ENCODE results near the gene SRRM3. TPM values are rescaled to one million over a fixed set of nuclear protein-coding genes. Genes with fewer than 3 reads are reported as not detected.
"Not testable (repeated sequence)": the region's sequence is repeated elsewhere in the genome, so short reads cannot be mapped to it uniquely, and the experiment has no call there.

Gene SRRM3
- total and polyA plus RNA-seq, 9 of the 15 experiments (the other 6 are each of a cell fraction or from before 2014, with no cell fraction given): 0.04 to 0.91 (median 0.46) TPM; not detected in 2

DNA sequence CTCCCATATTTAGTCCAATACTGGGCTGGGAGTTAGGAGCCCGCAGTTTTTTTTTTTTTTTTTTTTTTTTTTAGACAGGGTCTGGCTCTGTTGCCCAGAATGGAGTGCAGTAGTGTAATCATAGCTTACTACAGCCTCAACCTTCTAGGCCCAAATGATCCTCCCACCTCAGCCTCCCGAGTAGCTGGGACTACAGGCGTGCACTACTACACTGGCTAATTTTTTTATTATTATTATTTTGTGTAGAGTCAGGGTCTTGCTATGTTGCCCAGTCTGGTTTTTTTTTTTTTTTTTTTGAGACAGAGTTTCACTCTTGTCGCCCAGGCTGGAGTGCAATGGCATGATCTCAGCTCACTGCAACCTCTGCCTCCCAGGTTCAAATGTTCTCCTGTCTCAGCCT is 13.7 kb downstream of the SRRM3 start:
- H2AFZ ChIP-seq (ENCODE audit: low read depth, low read length); H3K4me3 ChIP-seq; BruUV-seq (replicated peaks); FAIRE-seq; H3K9me3 ChIP-seq (replicated peaks; ENCODE audit: control insufficient read depth, insufficient read depth, low read depth, low read length); intact Hi-C loops (cut with micrococcal nuclease); CTCF ChIA-PET (ENCODE audit: low intra/inter-chr PET ratio); H3K4me2 ChIP-seq (ENCODE audit: insufficient read depth, low read length); in situ Hi-C loops (cut with MboI); H4K20me1 ChIP-seq (replicated peaks; ENCODE audit: control insufficient read depth, insufficient read depth, low read length); H3K4me1 ChIP-seq (replicated peaks in 1 of 2; ENCODE audit: control insufficient read depth in 2 of 2, insufficient read depth in 2 of 2, low read length in 2 of 2); POLR2A ChIA-PET; H3K9me1 ChIP-seq (ENCODE audit: control insufficient read depth, insufficient read depth, low read length); H3K9ac ChIP-seq (ENCODE audit: insufficient read depth in 1 of 2, low read depth in 2 of 2, low read length in 2 of 2); H3K27ac ChIP-seq (ENCODE audit: extremely low read depth, low read depth, low read length); H3K36me3 ChIP-seq (ENCODE audit: control insufficient read depth, insufficient read depth, low read length); H3K79me2 ChIP-seq (ENCODE audit: control insufficient read depth, insufficient read depth, low read length); DNase-seq (ENCODE audit: extremely low read depth in 1 of 4, low spot score in 3 of 4); ATAC-seq: not testable (repeated sequence)
- peaks cover 10 to 72% of the 10 kb centered on the region in 2 experiments; a peak in 4 of 5 replicates for H3K27me3 ChIP-seq (ENCODE audit: control insufficient read depth in 2 of 2, insufficient read depth in 2 of 2, low read length in 2 of 2)
- 0% methylated on average over 3 of the region's 4 CpGs for WGBS (ENCODE audit: insufficient coverage, low coverage, missing lambda C conversion rate)
- TF ChIP-seq ZNF384 (IDR thresholded peaks at IDR 0.05; ENCODE audit: low read depth, low read length): peak; percentile 23; the same call in 1 of the 2 replicates
- TF ChIP-seq RBM25 (IDR thresholded peaks at IDR 0.05; ENCODE audit: low read depth, low read length, severe bottlenecking): peak; percentile 22
- peak; percentile 80 for TF ChIP-seq ZNF121 (CRISPR knock-in tag; conservative IDR thresholded peaks at IDR 0.05)

DNA sequence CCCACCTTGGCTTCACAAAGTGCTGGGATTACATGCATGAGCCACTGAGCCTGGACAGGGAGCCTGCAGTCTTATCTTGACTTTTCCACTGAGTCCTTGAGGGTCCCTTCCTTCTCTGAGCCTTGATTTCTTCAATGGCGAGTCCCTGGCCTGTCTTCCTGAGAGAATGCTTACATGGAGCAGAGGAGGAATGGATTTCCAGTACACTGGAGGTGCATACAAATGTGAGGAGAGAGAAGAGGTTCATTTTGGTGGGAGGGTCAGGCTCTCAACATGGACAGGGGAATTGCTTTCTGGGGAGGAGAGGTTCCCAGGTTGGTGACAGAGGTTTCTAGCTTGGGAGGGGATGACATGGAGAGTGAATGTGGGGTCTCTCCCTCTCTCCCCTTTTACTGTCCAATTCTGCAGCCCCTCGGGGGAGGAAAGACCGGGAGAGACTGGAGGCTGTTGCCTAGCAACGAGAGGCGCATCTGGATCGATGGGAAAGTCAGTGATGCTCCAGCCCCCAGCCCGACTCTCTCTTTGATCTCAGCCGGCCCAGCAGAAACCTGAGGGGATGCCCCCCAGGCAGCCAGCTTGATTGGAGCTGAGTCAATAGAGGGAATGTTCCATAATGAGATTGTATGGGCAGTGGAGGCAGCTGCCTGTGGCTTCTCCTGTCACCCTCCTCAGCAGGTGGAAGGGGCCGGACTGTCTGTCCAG is 14.8 kb downstream of the SRRM3 start:
- intact Hi-C loops (cut with micrococcal nuclease) (no loop called here), in situ Hi-C loops (cut with MboI) (no loop called here)
- Histone ChIP-seq H3K27ac (ENCODE audit: extremely low read depth, low read depth, low read length) (no peak overlapping the region), H3K9me1 (ENCODE audit: control insufficient read depth, insufficient read depth, low read length) (no peaks in the 10 kb centered on the region), H3K36me3 (ENCODE audit: control insufficient read depth, insufficient read depth, low read length) (no peaks in the 10 kb centered on the region), H4K20me1 (replicated peaks; ENCODE audit: control insufficient read depth, insufficient read depth, low read length) (peaks cover 10% of the 10 kb centered on the region; the same call in 1 of the 2 replicates), H3K4me2 (ENCODE audit: insufficient read depth, low read length) (no peak overlapping the region), H3K9ac (ENCODE audit: insufficient read depth in 1 of 2, low read depth in 2 of 2, low read length in 2 of 2) (no peak overlapping the region), H2AFZ (ENCODE audit: low read depth, low read length) (no peak overlapping the region), H3K27me3 (ENCODE audit: control insufficient read depth in 2 of 2, insufficient read depth in 2 of 2, low read length in 2 of 2) (peaks cover 11 to 71% of the 10 kb centered on the region in 2 experiments; a peak in 4 of 5 replicates), H3K9me3 (replicated peaks; ENCODE audit: control insufficient read depth, insufficient read depth, low read depth, low read length) (no peaks in the 10 kb centered on the region), H3K79me2 (ENCODE audit: control insufficient read depth, insufficient read depth, low read length) (no peaks in the 10 kb centered on the region), H3K4me3 (no peak overlapping the region), H3K4me1 (replicated peaks in 1 of 2; ENCODE audit: control insufficient read depth in 2 of 2, insufficient read depth in 2 of 2, low read length in 2 of 2) (peaks cover 0 to 4% of the 10 kb centered on the region in 2 experiments; a peak in 1 of 5 replicates)
- TF ChIP-seq CBX1 (IDR thresholded peaks at IDR 0.05; ENCODE audit: low read depth): no peak
- TF ChIP-seq RFX1 (IDR thresholded peaks at IDR 0.05): peak; percentile 87
- no TSS peak for BruUV-seq (replicated peaks)
- 0% methylated on average over 9 of the region's 9 CpGs for WGBS (ENCODE audit: insufficient coverage, low coverage, missing lambda C conversion rate)
- no peak for ATAC-seq
- no peak for DNase-seq (ENCODE audit: extremely low read depth in 1 of 4, low spot score in 3 of 4)
- no peak for FAIRE-seq
- POLR2A ChIA-PET: interaction anchor here (0.7 to 1.0 kb wide), 2 partner anchors 8 to 98 kb away, joined by 3 read pairs; no protein-coding TSS in a partner anchor
- CTCF ChIA-PET (ENCODE audit: low intra/inter-chr PET ratio): no interaction called here

Measured in K562 (cell line).